ENCODE measurements around the gene SLC16A11. TPM values are rescaled to one million over a fixed set of nuclear protein-coding genes. Genes with fewer than 3 reads are reported as not detected.
"Not testable (repeated sequence)": the region's sequence is repeated elsewhere in the genome, so short reads cannot be mapped to it uniquely, and the experiment has no call there.

SLC16A11 gene
- total RNA-seq: 30.7 and 31.9 TPM in 2 replicates
- total RNA-seq (2013): 6.5 TPM
- polyA plus RNA-seq: 2.8 and 10.0 TPM in 2 replicates
- 4.0 and 10.3 TPM in 2 replicates for polyA minus RNA-seq

- TF ChIP-seq CTCF (IDR thresholded peaks at IDR 0.05) (no peak), EZH2 (IDR thresholded peaks at IDR 0.05; ENCODE audit: borderline replicate concordance, insufficient read depth, low read depth, low read length, poor library complexity, severe bottlenecking) (no peak)
- peak within 1 kb of the TSS; percentile 85 for H3K27ac Mint-ChIP-seq
Observed at GRCh38 chr17:7043497-7044198, at the start of gene SLC16A11. TSS of gene SLC16A11 (minus strand) at chr17:7044092. CDS start at chr17:7043513, 579 bp downstream.

GRCh38 chr17:7091311-7092005, 47.6 kb upstream of the SLC16A11 start:
- H3K4me3 Mint-ChIP-seq; H3K27me3 ChIP-seq (replicated peaks in 1 of 4; ENCODE audit: control extremely low read depth in 1 of 4, control insufficient read depth in 3 of 4, insufficient read depth in 4 of 4, low read length in 3 of 4); H3K79me2 ChIP-seq (ENCODE audit: control insufficient read depth, insufficient read depth, low read length); POLR2A ChIA-PET; H3K4me3 ChIP-seq (ENCODE audit: control extremely low read depth in 1 of 5, extremely low read depth in 1 of 5, insufficient read depth in 1 of 5, low read depth in 2 of 5, low read length in 4 of 5); H3K27ac Mint-ChIP-seq; H3K9ac ChIP-seq (ENCODE audit: low read length); H4K20me1 ChIP-seq (ENCODE audit: control insufficient read depth, insufficient read depth, low read length, poor library complexity, severe bottlenecking); H2AFZ ChIP-seq (ENCODE audit: insufficient read depth, low read depth, low read length, poor library complexity, severe bottlenecking); H3K36me3 ChIP-seq (replicated peaks in 1 of 2; ENCODE audit: control extremely low read depth in 1 of 2, control insufficient read depth in 1 of 2, extremely low read depth in 1 of 2, insufficient read depth in 2 of 2, low read length in 1 of 2); H3K27ac ChIP-seq (ENCODE audit: low read length in 2 of 2); H3K9me3 ChIP-seq (ENCODE audit: control extremely low read depth in 1 of 3, control insufficient read depth in 2 of 3, insufficient read depth in 1 of 3, low read length in 2 of 3); H3K4me2 ChIP-seq (replicated peaks; ENCODE audit: low read depth, low read length, poor library complexity, severe bottlenecking); intact Hi-C loops (cut with micrococcal nuclease); CTCF ChIA-PET; H3K9me3 Mint-ChIP-seq (ENCODE audit: insufficient read depth); ATAC-seq (ENCODE audit: low read depth): not testable (repeated sequence)
- DNase-seq: peak; percentile 31
- peaks cover 27 to 33% of the 10 kb centered on the region in 2 donors for H3K4me1 ChIP-seq (ENCODE audit: control insufficient read depth in 2 of 2, insufficient read depth in 2 of 2, low read length in 2 of 2)
- 97% methylated on average over 12 of the region's 28 CpGs for WGBS (ENCODE audit: insufficient coverage)
- peaks cover 19% of the 10 kb centered on the region for H3K27me3 Mint-ChIP-seq
- peaks cover 31% of the 10 kb centered on the region for H3K4me1 Mint-ChIP-seq

More at GRCh38 chr17:7043497-7044198, at the start of gene SLC16A11:
- WGBS (ENCODE audit: insufficient coverage): 1% methylated on average over 55 of the region's 58 CpGs
- H4K20me1 ChIP-seq (ENCODE audit: control insufficient read depth, insufficient read depth, low read length, poor library complexity, severe bottlenecking): no peaks in the 10 kb centered on the region
- H2AFZ ChIP-seq (ENCODE audit: insufficient read depth, low read depth, low read length, poor library complexity, severe bottlenecking): peak within 1 kb of the TSS; percentile 73
- peak within 1 kb of the TSS; percentile 76 for H3K9ac ChIP-seq (ENCODE audit: low read length)
- H3K36me3 ChIP-seq (replicated peaks in 1 of 2; ENCODE audit: control extremely low read depth in 1 of 2, control insufficient read depth in 1 of 2, extremely low read depth in 1 of 2, insufficient read depth in 2 of 2, low read length in 1 of 2): peaks cover 0 to 2% of the 10 kb centered on the region in 2 experiments
- peak; percentile 73 for ATAC-seq (ENCODE audit: low read depth)
- Mint-ChIP-seq H3K27me3 (no peaks in the 10 kb centered on the region), H3K9me3 (ENCODE audit: insufficient read depth) (no peaks in the 10 kb centered on the region), H3K4me3 (peak within 1 kb of the TSS; percentile 86), H3K4me1 (peaks cover 48% of the 10 kb centered on the region)
- H3K27me3 ChIP-seq (replicated peaks in 1 of 4; ENCODE audit: control extremely low read depth in 1 of 4, control insufficient read depth in 3 of 4, insufficient read depth in 4 of 4, low read length in 3 of 4): peaks cover 0 to 4% (median 0%) of the 10 kb centered on the region in 4 experiments
- DNase-seq: peak; percentile 85
- H3K79me2 ChIP-seq (ENCODE audit: control insufficient read depth, insufficient read depth, low read length): no peaks in the 10 kb centered on the region
- H3K4me3 ChIP-seq (ENCODE audit: control extremely low read depth in 1 of 5, extremely low read depth in 1 of 5, insufficient read depth in 1 of 5, low read depth in 2 of 5, low read length in 4 of 5): peak within 1 kb of the TSS in 4 of 5 experiments; percentile 46 to 77 (median 65)
- H3K9me3 ChIP-seq (ENCODE audit: control extremely low read depth in 1 of 3, control insufficient read depth in 2 of 3, insufficient read depth in 1 of 3, low read length in 2 of 3): peaks cover 0 to 8% (median 0%) of the 10 kb centered on the region in 3 donors
- CTCF ChIA-PET: interaction anchor here (0.6 to 14.5 kb wide), 7 partner anchors 9 to 1030 kb away, joined by 3 to 584 read pairs (median 3); partner anchors contain the start of genes BCL6B and RNASEK
- H3K4me2 ChIP-seq (replicated peaks; ENCODE audit: low read depth, low read length, poor library complexity, severe bottlenecking): peak within 1 kb of the TSS; percentile 99
- peaks cover 35 to 49% of the 10 kb centered on the region in 2 donors for H3K4me1 ChIP-seq (ENCODE audit: control insufficient read depth in 2 of 2, insufficient read depth in 2 of 2, low read length in 2 of 2)
- POLR2A ChIA-PET: interaction anchor here (1.0 to 2.0 kb wide), 6 partner anchors 8 to 90 kb away, joined by 3 to 9 read pairs (median 6); partner anchors contain the start of gene SLC16A13
- H3K27ac ChIP-seq (ENCODE audit: low read length in 2 of 2): peak within 1 kb of the TSS; percentile 56 to 74
- intact Hi-C loops (cut with micrococcal nuclease): loop anchor here (1.0 to 10.0 kb wide), 2 partner anchors 8 to 541 kb away; partner anchors contain the start of gene MPDU1

- 96% methylated on average over 5 of the region's 6 CpGs for WGBS (ENCODE audit: insufficient coverage)
- H3K27ac ChIP-seq (ENCODE audit: low read length in 2 of 2); POLR2A ChIA-PET; ATAC-seq (ENCODE audit: low read depth); H3K4me3 Mint-ChIP-seq; H3K4me3 ChIP-seq (ENCODE audit: control extremely low read depth in 1 of 5, extremely low read depth in 1 of 5, insufficient read depth in 1 of 5, low read depth in 2 of 5, low read length in 4 of 5); H3K9me3 ChIP-seq (ENCODE audit: control extremely low read depth in 1 of 3, control insufficient read depth in 2 of 3, insufficient read depth in 1 of 3, low read length in 2 of 3); CTCF ChIA-PET; H3K79me2 ChIP-seq (ENCODE audit: control insufficient read depth, insufficient read depth, low read length); intact Hi-C loops (cut with micrococcal nuclease); H2AFZ ChIP-seq (ENCODE audit: insufficient read depth, low read depth, low read length, poor library complexity, severe bottlenecking); H3K4me2 ChIP-seq (replicated peaks; ENCODE audit: low read depth, low read length, poor library complexity, severe bottlenecking); H3K36me3 ChIP-seq (replicated peaks in 1 of 2; ENCODE audit: control extremely low read depth in 1 of 2, control insufficient read depth in 1 of 2, extremely low read depth in 1 of 2, insufficient read depth in 2 of 2, low read length in 1 of 2); H3K9ac ChIP-seq (ENCODE audit: low read length); H4K20me1 ChIP-seq (ENCODE audit: control insufficient read depth, insufficient read depth, low read length, poor library complexity, severe bottlenecking); H3K9me3 Mint-ChIP-seq (ENCODE audit: insufficient read depth); DNase-seq; H3K27ac Mint-ChIP-seq: not testable (repeated sequence)
- H3K4me1 ChIP-seq (ENCODE audit: control insufficient read depth in 2 of 2, insufficient read depth in 2 of 2, low read length in 2 of 2): peaks cover 8 to 14% of the 10 kb centered on the region in 2 donors
- H3K27me3 ChIP-seq (replicated peaks in 1 of 4; ENCODE audit: control extremely low read depth in 1 of 4, control insufficient read depth in 3 of 4, insufficient read depth in 4 of 4, low read length in 3 of 4): peaks cover 0 to 14% (median 0%) of the 10 kb centered on the region in 4 experiments
- peaks cover 13% of the 10 kb centered on the region for H3K4me1 Mint-ChIP-seq
- H3K27me3 Mint-ChIP-seq: peaks cover 25% of the 10 kb centered on the region
Observed at GRCh38 chr17:7089570-7089969, 45.7 kb upstream of the SLC16A11 start.

Measured in B cell (primary cell).